Trophoblast cell (in vitro differentiated cells and primary cell): ENCODE data around the gene RAB13.

Source experiments
- DNase-seq, 2 donors: peaks; one replicate each; pipeline ENCODE4 v3.0.0-alpha.2; 2016
- H2AFZ ChIP-seq: 2 replicates; pipeline ENCODE4 v1.6.1; 2013; ENCODE audit warnings: low read length, moderate library complexity, mild to moderate bottlenecking; ENCODE audit not compliant: insufficient read depth, poor library complexity
- H2AK5ac ChIP-seq: 2 replicates; pipeline ENCODE4 v1.6.1; 2013; ENCODE audit warnings: mild to moderate bottlenecking, low read length
- H2BK120ac ChIP-seq: 2 replicates; pipeline ENCODE4 v1.6.1; 2013; ENCODE audit warnings: low read length, mild to moderate bottlenecking, moderate library complexity; ENCODE audit not compliant: insufficient read depth, poor library complexity
- H2BK12ac ChIP-seq: 2 replicates; pipeline ENCODE4 v1.6.1; 2013; ENCODE audit warnings: mild to moderate bottlenecking, low read length, moderate library complexity
- H2BK5ac ChIP-seq: 2 replicates; pipeline ENCODE4 v1.6.1; 2013; ENCODE audit warnings: low read length, low read depth, moderate library complexity, mild to moderate bottlenecking; ENCODE audit not compliant: poor library complexity
- H3K14ac ChIP-seq: 2 replicates; pipeline ENCODE4 v1.6.1; 2013; ENCODE audit warnings: mild to moderate bottlenecking, low read length
- H3K18ac ChIP-seq: 2 replicates; pipeline ENCODE4 v1.6.1; 2013; ENCODE audit warnings: mild to moderate bottlenecking, low read length
- H3K23ac ChIP-seq: 2 replicates; pipeline ENCODE4 v1.6.1; 2013; ENCODE audit warnings: low read length
- H3K27ac ChIP-seq: 2 replicates; pipeline ENCODE4 v1.5.1; 2013; ENCODE audit warnings: low read depth, mild to moderate bottlenecking, inconsistent platforms, low read length, moderate library complexity
- H3K27me3 ChIP-seq: 2 replicates; pipeline ENCODE4 v1.6.1; 2013; ENCODE audit warnings: inconsistent platforms, mild to moderate bottlenecking, low read length, moderate library complexity; ENCODE audit not compliant: insufficient read depth
- H3K36me3 ChIP-seq, 2 experiments: 1 replicate in 1 of 2; 2 replicates in 1 of 2; pipeline ENCODE4 v1.6.1; 2013; ENCODE audit warnings: low read length in 2 of 2, mild to moderate bottlenecking in 2 of 2, moderate library complexity in 1 of 2; ENCODE audit not compliant: insufficient read depth in 2 of 2, control insufficient read depth in 1 of 2
- H3K4ac ChIP-seq: 2 replicates; pipeline ENCODE4 v1.6.1; 2013; ENCODE audit warnings: low read depth, mild to moderate bottlenecking, low read length, moderate library complexity
- H3K4me1 ChIP-seq, 2 experiments: 1 replicate in 1 of 2; 2 replicates in 1 of 2; pipeline ENCODE4 v1.6.1; 2013; ENCODE audit warnings: low read length in 2 of 2, mild to moderate bottlenecking in 2 of 2, moderate library complexity in 1 of 2; ENCODE audit not compliant: insufficient read depth in 2 of 2, control insufficient read depth in 1 of 2
- H3K4me2 ChIP-seq: 2 replicates; pipeline ENCODE4 v1.6.1; 2013; ENCODE audit warnings: inconsistent platforms, mild to moderate bottlenecking, low read length, moderate library complexity
- H3K4me3 ChIP-seq: 2 replicates; pipeline ENCODE4 v1.5.1; 2013; ENCODE audit warnings: mild to moderate bottlenecking, low read depth, low read length, inconsistent platforms
- H3K79me1 ChIP-seq: one replicate; pipeline ENCODE4 v1.6.1; 2013; ENCODE audit warnings: low read length
- H3K79me2 ChIP-seq: 2 replicates; pipeline ENCODE4 v1.6.1; 2013; ENCODE audit warnings: low read length, mild to moderate bottlenecking; ENCODE audit not compliant: control insufficient read depth, insufficient read depth, poor library complexity
- H3K9ac ChIP-seq: 2 replicates; pipeline ENCODE4 v1.6.1; 2013; ENCODE audit warnings: mild to moderate bottlenecking, low read length
- H3K9me3 ChIP-seq: 2 replicates; pipeline ENCODE4 v1.6.1; 2013; ENCODE audit warnings: low read depth, mild to moderate bottlenecking, control low read depth, inconsistent platforms, low read length; ENCODE audit not compliant: insufficient read depth
- H4K12ac ChIP-seq: 2 replicates; pipeline ENCODE4 v1.6.1; 2013; ENCODE audit warnings: low read depth, mild to moderate bottlenecking, low read length, moderate library complexity
- H4K8ac ChIP-seq: 2 replicates; pipeline ENCODE4 v1.6.1; 2013; ENCODE audit warnings: low read depth, mild to moderate bottlenecking, low read length, moderate library complexity
- H4K91ac ChIP-seq: one replicate; pipeline ENCODE4 v1.6.1; 2013; ENCODE audit warnings: low read depth, mild to moderate bottlenecking, low read length, moderate library complexity
- WGBS: extraction: QIAGEN DNeasy Blood & Tissue Kit; methylation state at CpG from one replicate; pipeline ENCODE4 v1.1.7; 2013; ENCODE audit warnings: missing lambda C conversion rate; ENCODE audit not compliant: insufficient read length, insufficient coverage; ENCODE audit errors: extremely low coverage; 5-methylcytosine and 5-hydroxymethylcytosine counted together

The RAB13 gene

DNA sequence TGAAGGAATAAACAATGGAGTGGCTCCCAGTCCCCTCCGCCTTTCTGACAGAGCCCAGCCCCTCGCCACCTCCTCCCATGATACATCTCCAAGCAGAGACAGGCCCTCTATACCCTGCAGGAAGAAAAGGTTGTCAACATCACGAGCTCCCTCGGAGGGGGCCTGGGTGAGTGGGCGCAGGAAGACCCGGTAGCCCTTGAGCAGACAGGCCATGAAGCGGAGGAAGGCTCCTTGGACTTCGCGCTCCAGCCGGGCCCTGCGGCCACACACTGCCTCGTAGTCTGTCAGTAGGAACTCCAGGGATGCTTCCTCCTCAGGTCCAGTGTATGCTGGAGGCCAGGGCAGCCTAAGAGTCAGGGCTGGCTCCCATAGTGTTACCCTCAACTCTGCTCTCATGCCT lies 46.7 kb downstream of the RAB13 start:
- H4K12ac ChIP-seq = no peak overlapping the region
- no peaks in the 10 kb centered on the region for H3K27me3 ChIP-seq
- no CpG with 5 or more reads among the region's 12 CpGs for WGBS
- no peak overlapping the region for H2AFZ ChIP-seq
- no peak overlapping the region for H3K14ac ChIP-seq
- no peak for DNase-seq
- H3K9ac ChIP-seq = no peak overlapping the region
- H3K79me2 ChIP-seq = no peaks in the 10 kb centered on the region
- H3K79me1 ChIP-seq = no peaks in the 10 kb centered on the region
- no peak overlapping the region for H3K23ac ChIP-seq
- H3K4ac ChIP-seq = no peak overlapping the region
- no peak overlapping the region for H4K8ac ChIP-seq
- H3K36me3 ChIP-seq = peaks cover 68 to 75% of the 10 kb centered on the region in 2 experiments
- no peak overlapping the region for H3K18ac ChIP-seq
- H3K4me1 ChIP-seq = no peaks in the 10 kb centered on the region
- H3K9me3 ChIP-seq = peaks cover 2% of the 10 kb centered on the region
- no peak overlapping the region for H2BK5ac ChIP-seq
- H2BK120ac ChIP-seq = no peak overlapping the region
- H4K91ac ChIP-seq = no peak overlapping the region
- no peak overlapping the region for H3K4me2 ChIP-seq
- no peak overlapping the region for H2BK12ac ChIP-seq
- no peak overlapping the region for H3K4me3 ChIP-seq
- H3K27ac ChIP-seq = no peak overlapping the region
- H2AK5ac ChIP-seq = no peak overlapping the region

DNA sequence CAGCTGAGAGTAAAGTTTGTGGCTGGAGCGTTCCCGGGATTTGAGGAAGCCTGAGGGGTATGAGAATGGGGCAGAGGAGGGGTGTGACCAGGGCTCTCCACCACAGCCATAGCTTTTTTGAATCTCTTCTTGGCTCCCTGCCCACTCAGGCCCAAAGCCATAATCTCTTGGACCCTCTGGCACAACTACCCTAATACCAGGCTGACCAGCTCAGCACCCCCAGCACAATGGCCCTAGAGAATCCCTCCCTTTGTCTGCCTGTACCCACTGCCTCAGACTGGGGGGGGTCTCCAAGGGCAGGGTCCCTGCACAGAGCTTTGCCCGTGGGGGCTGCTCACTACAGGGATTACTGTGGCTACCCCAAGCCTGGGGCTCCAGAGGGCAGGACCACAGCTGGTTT lies 47.1 kb downstream of the RAB13 start:
- no peak overlapping the region for H4K8ac ChIP-seq
- no peak overlapping the region for H2BK5ac ChIP-seq
- no peak overlapping the region for H3K14ac ChIP-seq
- H3K9me3 ChIP-seq = peaks cover 2% of the 10 kb centered on the region
- H3K4ac ChIP-seq = no peak overlapping the region
- H2AK5ac ChIP-seq = no peak overlapping the region
- H3K4me2 ChIP-seq = no peak overlapping the region
- H2AFZ ChIP-seq = no peak overlapping the region
- H3K23ac ChIP-seq = no peak overlapping the region
- H3K27me3 ChIP-seq = no peaks in the 10 kb centered on the region
- WGBS = no CpG with 5 or more reads among the region's 3 CpGs
- H2BK12ac ChIP-seq = no peak overlapping the region
- peaks cover 70 to 77% of the 10 kb centered on the region in 2 experiments for H3K36me3 ChIP-seq
- H3K79me2 ChIP-seq = no peaks in the 10 kb centered on the region
- H3K18ac ChIP-seq = no peak overlapping the region
- H3K4me3 ChIP-seq = no peak overlapping the region
- DNase-seq = no peak
- no peak overlapping the region for H3K9ac ChIP-seq
- no peak overlapping the region for H2BK120ac ChIP-seq
- H3K27ac ChIP-seq = no peak overlapping the region
- no peak overlapping the region for H4K12ac ChIP-seq
- no peaks in the 10 kb centered on the region for H3K4me1 ChIP-seq
- H3K79me1 ChIP-seq = no peaks in the 10 kb centered on the region
- H4K91ac ChIP-seq = no peak overlapping the region

DNA sequence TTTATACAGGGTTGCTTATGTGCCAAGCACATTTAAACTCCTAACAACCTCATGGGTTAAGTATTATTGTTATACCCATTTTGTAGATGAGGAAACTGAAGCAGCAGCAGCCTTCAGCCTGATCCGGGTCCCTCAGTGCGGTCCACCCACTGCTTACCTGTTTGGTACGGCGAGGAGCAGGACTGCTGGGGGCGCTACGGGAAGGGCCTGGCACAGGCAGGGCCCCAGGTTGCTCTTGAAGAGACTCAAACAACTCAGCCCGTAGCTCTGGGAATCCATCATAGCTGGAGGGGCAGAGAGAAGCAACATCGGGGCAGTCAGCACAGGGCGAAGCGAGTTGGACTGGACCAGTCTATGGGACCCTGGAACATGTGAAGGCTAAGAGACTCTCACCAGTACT lies 48.8 kb downstream of the RAB13 start:
- H2BK5ac ChIP-seq = no peak overlapping the region
- no peak overlapping the region for H4K91ac ChIP-seq
- no peak overlapping the region for H3K23ac ChIP-seq
- H2AFZ ChIP-seq = no peak overlapping the region
- H2BK120ac ChIP-seq = no peak overlapping the region
- H3K27ac ChIP-seq = no peak overlapping the region
- DNase-seq = no peak
- H3K4me1 ChIP-seq = no peaks in the 10 kb centered on the region
- no peak overlapping the region for H3K14ac ChIP-seq
- no peak overlapping the region for H3K4me2 ChIP-seq
- no peaks in the 10 kb centered on the region for H3K27me3 ChIP-seq
- H3K36me3 ChIP-seq = peaks cover 77 to 83% of the 10 kb centered on the region in 2 experiments
- H4K8ac ChIP-seq = no peak overlapping the region
- no peak overlapping the region for H3K9ac ChIP-seq
- no peak overlapping the region for H2BK12ac ChIP-seq
- no peaks in the 10 kb centered on the region for H3K79me2 ChIP-seq
- no peak overlapping the region for H3K4ac ChIP-seq
- peaks cover 2% of the 10 kb centered on the region for H3K9me3 ChIP-seq
- WGBS = no CpG with 5 or more reads among the region's 10 CpGs
- H3K79me1 ChIP-seq = no peaks in the 10 kb centered on the region
- no peak overlapping the region for H3K4me3 ChIP-seq
- no peak overlapping the region for H4K12ac ChIP-seq
- no peak overlapping the region for H2AK5ac ChIP-seq
- no peak overlapping the region for H3K18ac ChIP-seq

DNA sequence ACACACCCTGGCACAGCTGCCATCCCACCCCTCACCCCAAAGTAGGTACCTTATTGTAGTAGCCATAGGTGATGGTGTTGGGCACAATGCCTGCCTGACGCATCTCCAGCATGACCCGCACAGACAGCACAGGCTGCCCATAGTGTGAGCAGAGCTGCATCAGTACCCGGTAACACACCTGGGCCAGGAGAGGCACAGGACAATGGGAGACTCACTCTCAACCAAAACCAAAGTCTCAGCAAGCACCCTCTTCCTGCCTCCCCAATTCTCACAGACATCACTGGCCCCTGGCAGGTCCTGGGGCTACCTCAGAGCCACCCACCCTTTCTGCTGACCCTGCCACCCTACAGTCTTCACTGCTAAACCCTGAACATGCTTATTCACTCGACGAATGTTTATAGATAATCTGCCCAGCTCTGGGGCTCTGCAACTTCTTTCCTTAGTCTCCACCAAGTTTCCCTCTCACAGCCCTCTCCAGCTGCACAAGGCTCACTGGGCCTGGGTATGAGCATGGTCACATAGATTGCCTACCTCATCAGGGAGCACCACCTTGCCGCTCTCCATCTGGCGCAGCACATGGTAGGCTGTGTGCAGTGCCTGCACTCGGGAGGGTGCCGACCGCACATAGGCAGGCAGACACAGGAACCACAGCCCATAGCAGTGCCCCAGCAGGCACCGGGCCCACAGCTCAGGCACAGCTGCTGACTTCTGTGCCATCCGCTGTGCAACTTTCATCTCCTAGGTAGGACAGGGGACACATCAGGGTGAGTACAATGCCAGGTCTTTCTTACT lies 49.9 kb downstream of the RAB13 start:
- Histone ChIP-seq H3K9ac (no peak overlapping the region), H2AFZ (no peak overlapping the region), H4K12ac (no peak overlapping the region), H3K36me3 (peaks cover 75 to 78% of the 10 kb centered on the region in 2 experiments), H2BK5ac (no peak overlapping the region), H3K18ac (no peak overlapping the region), H3K79me2 (no peaks in the 10 kb centered on the region), H3K27ac (no peak overlapping the region), H4K8ac (no peak overlapping the region), H3K23ac (no peak overlapping the region), H2AK5ac (no peak overlapping the region), H3K4me2 (no peak overlapping the region), H3K4me3 (no peak overlapping the region), H3K14ac (no peak overlapping the region), H3K4me1 (no peaks in the 10 kb centered on the region), H3K27me3 (no peaks in the 10 kb centered on the region), H3K4ac (no peak overlapping the region), H3K79me1 (no peaks in the 10 kb centered on the region), H4K91ac (no peak overlapping the region), H2BK12ac (no peak overlapping the region), H3K9me3 (peaks cover 2% of the 10 kb centered on the region), H2BK120ac (no peak overlapping the region)
- no CpG with 5 or more reads among the region's 12 CpGs for WGBS
- DNase-seq = no peak
